GM18505 (cell line): Measurements from ENCODE around the gene ROM1.
"Not testable (repeated sequence)": the region's sequence is repeated elsewhere in the genome, so short reads cannot be mapped to it uniquely, and the experiment has no call there.

Experiments used
- ATAC-seq: cut with Tn5 transposase; IDR thresholded peaks from one replicate; pipeline ENCODE4 v1.9.1; 2021; ENCODE audit not compliant: unreplicated experiment
- POLR2A ChIP-seq: IDR thresholded peaks from 4 replicates; pipeline ENCODE4 v1.6.1; 2011; ENCODE audit warnings: borderline replicate concordance; ENCODE audit not compliant: insufficient read depth, insufficient read length; ENCODE audit errors: extremely low read depth

Gene ROM1

DNA sequence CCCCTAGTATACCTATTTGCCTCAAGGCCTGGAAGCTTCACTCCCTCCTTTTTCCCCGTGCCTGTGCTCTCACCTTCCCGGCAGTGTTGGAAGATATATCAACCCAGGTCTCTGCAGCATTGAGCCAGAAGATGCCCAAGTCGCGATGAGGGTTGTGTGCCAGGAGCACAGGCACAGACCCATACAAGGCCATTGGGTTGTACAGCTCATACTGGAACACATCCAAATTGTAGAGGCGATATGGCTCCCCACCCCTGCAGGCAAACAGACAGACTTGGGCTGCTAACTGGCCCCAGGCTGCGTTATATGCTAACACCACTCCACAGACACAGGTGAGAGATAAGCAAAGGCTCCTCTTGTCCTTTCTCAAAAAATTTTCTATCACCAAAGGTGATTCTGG, 19.4 kb downstream of the ROM1 start:
- ATAC-seq: no peak
- TF ChIP-seq POLR2A: no peak

DNA sequence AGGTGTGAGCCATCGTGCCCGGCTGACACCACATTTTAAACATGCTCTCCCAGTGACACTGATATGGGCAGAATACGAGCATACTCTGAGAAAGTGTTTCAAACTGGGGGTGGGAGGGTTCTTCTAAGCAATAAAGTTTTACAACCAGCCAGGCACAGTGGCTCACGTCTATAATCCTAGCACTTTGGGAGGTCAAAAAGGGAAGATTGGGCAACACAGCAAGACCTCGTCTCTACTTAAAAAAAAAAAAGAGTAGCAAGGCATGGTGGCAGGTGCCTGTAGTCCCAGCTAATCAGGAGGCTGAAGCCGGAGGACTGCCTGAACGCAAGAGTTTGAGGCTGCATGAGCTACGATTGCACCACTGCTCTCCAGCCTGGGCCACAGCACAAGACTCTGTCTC, 31.2 kb downstream of the ROM1 start:
- TF ChIP-seq POLR2A: no peak
- ATAC-seq: no peak

DNA sequence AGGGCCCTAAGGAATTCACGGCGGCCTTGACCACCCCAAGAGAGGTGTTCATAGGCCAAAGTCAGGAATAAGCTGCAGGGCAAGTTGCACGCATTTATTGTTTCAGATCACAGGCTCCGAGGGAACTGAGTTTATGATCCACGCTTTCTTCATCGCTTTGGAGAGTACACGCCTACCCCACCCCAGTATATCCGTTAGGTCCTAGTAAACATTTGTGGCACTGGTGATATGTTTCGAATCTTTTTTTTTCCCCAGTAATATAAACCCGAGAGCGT, 32.6 kb downstream of the ROM1 start:
- ATAC-seq: no peak
- TF ChIP-seq POLR2A: no peak

DNA sequence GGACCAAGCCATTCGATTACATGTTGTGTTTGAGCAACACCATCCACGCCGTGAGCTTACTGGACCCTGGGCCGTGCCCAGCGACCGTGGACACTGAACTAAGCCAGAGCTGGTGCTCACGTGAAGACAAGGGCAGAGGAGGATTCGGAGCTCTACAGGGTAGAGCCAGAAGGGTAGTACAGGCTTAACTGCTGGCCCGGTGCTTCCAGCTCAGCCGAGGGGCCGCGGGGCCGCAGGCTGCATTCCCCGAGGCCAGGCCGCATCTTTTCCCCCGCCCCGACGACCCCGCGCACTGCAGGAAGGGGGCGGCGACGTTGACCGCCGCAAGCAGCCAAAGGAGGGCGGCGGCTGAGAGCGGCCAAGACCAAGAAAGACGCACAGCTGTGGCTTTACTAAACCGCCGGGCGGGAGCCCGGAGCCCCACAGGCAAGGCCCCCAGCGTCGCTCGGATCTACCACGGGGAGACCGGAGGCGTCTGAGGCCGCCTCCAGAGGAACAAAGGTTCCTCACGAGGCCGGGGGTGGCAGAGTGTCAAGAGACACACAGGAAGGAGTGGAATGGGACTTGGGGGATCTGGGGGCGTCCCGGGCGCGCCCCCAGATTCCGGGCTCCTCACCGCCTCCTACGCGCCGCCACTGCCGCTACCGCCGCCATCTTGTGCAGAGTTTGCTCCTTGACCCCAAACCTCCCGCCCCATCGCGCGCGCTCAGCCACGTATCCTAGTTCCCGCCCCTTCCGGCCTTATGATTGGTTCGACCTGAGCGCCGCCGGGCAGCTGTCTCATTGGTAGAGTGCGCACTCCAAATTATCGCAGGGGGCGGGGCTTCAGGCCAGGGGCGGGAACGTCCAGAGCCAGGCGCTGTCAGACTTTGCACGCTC, 33.1 kb downstream of the ROM1 start, which contains the start of gene GANAB:
TSS of gene GANAB (minus strand) at position 668 of the 879 bp plus-strand sequence. CDS start at position 654, 14 bp downstream.
- TF ChIP-seq POLR2A: peak; percentile 95
- ATAC-seq: peak; percentile 88

DNA sequence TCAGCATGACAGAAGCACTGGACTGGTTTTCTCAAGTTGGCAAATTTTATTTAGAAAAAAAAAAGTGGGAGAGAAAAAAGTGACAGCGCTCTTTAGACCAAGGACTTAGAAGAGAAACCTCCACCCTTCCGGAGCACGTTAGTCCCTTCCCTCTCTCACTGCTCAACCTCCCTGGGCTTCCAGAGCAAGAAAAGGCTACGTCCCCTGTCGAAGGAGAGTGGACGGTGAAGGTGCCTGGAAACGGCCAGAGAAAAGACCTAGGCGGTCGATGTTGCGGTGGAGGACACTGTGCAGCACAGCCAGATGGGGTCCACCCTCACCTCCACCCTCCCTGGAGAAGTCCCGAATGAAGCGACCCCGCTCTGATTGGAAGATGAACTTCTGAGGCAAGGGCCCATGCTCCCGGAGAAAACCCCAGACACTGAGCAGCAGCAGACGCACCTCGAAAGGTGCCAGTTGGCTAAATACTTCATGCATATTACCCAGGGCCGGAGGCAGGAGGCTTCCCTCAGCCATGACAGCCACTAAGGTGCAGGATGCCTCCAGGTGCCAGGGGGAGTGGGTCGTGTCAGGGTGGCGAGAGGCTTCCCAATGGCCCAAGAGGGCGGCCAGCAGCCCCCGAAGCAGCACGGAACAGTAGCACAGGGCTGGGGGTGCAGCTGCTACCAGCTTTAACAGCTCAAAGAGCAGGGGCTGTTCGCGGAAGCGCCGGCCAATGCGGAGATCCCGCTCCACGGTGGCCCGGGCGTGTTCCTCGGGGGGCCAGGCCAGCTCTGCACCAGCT, 34.0 kb downstream of the ROM1 start:
- no peak for ATAC-seq
- no peak for TF ChIP-seq POLR2A

DNA sequence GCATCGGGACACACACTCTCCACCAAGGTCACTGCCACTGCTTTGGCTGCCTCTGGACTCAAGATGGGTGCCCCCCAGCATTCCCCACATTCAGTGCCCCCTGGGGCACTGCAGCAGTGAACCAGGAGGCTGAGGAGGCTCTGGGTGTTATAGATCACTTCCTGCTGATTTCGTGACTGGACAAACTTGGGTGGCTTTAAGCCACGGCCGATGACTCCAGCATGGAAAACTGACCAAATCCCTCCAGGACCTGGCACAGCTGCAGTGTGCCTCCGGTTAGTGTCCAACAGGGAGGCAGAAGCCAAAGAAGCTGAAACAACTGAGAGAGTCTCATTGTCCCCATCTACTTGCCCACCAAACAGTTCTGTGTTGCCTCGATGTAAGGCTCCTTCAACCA, 34.5 kb downstream of the ROM1 start:
- TF ChIP-seq POLR2A: no peak

DNA sequence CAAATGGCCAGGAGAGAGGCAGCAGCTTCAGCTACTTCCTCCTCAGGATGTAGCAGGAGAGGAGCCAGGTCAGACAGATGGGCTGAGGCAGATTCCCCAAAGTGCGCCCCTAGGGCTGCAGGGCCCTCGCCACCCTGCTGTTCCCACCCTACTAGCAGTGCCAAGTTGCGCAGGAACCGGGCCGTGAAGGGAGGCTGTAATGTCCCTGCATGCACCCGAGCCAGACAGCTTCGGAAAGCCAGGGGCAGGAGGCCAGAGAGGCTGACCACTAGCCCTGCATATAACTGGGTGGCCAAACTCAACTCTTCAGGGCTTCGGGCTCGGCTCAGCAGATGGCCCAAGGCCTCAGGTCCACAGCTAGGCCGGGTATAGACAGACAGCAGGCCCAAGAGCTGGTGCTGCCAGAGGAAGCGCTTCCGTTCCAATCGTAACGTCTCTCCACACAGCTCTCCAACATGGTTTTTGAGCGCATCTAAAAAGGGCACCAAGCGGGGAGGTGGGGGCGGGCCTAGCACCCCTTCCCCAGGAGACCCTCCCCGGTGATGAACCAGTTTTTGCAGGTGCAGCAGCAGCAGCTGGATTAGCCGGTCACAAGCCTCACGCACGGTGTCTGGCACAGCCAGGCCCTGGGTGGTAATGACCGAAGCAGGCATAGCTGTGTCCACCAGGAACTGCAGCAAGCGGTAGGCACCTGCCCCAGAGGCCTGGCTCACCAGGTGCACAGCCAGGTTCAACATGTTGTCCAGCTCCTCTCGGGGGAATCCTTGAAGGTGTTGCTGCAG, 35.3 kb downstream of the ROM1 start:
- TF ChIP-seq POLR2A: no peak
- no peak for ATAC-seq

More for the DNA sequence above, 34.5 kb downstream of the ROM1 start:
- ATAC-seq: no peak

DNA sequence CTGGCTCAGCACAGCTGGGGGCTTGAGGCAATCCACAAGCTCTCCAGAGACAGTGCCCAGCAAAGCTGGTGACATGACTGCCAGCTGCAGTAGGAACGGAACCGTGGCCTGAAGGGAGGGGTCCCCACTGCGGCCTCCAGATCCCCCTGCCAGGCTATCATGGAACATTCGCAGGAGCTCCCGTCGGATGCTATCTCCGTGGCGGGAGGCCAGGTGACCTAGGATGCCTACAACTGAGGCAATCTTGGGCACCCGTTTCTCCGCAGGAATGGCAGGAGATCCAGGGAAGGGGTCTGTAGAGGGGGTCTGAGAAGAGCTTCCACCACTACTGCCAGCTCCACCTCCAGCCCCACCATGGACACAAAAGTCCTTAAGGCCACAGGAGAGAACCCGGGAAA, 35.9 kb downstream of the ROM1 start:
- no peak for ATAC-seq
- TF ChIP-seq POLR2A: no peak

DNA sequence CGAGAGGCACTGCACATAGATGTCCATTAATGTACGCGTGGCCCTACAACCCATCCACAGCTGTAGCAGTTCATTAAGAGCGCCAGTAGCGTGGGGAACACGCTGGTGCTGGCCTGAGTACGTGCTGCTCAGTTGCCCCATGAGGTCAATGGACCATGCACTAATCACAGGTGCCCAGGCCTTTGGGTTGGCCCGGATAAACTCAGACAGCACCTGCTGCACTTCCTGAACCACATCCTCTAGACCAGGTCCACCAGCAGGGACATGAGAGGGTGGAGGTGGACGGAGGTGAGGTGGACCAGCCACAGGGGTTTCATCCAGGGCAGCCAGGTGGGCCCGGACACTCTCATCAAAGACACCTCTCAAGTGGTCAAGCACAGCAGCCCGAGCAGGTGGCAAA, 36.4 kb downstream of the ROM1 start:
- TF ChIP-seq POLR2A: no peak
- ATAC-seq: no peak

DNA sequence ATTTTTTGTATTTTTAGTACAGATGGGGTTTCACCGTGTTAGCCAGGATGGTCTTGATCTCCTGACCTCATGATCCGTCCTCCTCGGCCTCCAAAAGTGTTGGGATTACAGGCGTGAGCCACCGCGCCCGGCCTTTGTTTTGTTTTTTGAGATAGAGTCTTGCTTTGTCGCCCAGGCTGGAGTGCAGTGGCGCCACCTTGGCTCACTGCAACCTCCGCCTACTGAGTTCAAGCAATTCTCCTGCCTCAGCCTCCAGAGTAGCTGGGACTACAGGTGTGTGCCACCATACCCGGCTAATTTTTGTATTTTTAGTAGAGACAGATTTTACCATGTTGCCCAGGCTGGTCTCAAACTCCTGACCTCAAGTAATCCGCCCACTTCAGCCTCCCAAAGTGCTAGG, 37.2 kb downstream of the ROM1 start:
- not testable (repeated sequence) for ATAC-seq

DNA sequence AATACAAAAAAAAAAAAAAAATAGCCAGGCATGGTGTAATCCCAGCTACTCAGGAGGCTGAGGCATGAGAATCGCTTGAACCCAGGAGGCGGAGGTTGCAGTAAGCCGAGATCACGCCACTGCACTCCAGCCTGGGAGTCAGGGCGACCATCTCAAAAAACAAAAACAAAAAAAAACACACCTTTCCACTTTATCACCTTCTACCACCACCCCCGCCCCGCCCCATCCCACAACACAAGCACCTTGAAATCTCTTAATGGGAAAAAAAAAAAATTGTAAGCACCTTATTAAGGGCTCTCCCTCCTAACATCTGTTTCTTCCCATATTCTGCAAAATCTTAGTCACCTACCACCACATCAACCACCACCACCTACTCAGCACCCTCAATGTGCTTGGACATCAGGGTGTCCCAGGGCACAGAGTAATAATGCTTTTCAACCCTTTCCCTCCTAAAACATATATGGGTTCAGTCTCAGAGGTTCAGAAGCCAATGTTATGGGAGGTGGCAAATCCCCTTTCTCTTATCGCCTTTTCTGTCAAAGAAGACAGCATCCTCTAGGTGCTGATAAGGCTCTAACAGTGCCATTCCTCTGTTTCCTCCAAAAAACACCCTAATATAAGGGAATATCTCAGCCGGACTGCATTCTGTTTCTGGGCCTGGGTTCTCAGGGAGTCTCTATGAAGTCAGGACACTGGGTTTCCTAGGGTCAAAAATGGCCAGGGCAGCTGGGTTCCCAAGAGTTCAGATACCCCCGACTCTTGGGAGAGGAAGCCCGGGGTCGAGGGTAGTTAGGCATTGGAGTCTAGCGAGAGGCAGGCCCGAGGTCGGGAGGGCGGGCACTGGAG, 39.3 kb downstream of the ROM1 start:
- no peak for ATAC-seq
- TF ChIP-seq POLR2A: no peak

DNA sequence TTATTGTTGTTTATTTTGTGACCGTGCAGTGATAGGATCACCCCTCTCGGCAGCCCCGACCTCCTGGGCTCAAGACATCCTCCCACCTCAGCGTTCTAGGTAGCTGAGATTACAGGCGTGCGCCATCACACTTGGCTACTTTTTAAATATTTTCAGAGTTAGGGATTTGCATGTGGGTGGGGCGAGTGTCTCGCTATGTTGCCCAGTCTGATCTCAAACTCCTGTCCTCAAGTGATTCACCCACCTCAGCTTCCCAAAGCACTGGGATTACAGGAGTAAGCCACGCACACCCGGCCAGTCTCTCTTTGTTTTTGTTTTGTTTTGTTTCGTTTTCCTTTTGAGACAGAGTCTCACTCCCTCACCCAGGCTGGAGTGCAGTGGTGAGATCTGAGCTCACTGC, 41.2 kb downstream of the ROM1 start:
- TF ChIP-seq POLR2A: no peak
- ATAC-seq: no peak
